ENCODE measurements around the gene DCUN1D1.

DCUN1D1 gene

DNA sequence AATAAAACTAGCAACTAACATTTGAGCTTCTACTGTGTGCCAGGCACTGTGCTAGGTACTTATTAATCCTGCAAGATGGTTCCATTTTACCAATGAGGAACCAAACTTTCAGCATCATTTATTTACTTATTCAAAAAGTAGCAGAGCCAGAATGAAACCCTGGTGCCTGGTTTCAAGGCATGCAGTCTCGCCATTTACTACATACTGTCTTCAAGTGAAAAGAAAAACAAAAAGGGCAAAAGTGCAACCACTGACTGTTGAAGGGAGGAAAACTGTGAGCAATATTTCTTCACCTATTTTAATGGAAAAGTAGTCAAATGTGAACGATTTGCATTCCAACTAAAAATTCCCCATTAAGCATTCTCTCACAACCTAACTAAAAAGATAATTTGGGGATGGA is 8.7 kb downstream of the DCUN1D1 start:
- DNase-seq: no peak

DNA sequence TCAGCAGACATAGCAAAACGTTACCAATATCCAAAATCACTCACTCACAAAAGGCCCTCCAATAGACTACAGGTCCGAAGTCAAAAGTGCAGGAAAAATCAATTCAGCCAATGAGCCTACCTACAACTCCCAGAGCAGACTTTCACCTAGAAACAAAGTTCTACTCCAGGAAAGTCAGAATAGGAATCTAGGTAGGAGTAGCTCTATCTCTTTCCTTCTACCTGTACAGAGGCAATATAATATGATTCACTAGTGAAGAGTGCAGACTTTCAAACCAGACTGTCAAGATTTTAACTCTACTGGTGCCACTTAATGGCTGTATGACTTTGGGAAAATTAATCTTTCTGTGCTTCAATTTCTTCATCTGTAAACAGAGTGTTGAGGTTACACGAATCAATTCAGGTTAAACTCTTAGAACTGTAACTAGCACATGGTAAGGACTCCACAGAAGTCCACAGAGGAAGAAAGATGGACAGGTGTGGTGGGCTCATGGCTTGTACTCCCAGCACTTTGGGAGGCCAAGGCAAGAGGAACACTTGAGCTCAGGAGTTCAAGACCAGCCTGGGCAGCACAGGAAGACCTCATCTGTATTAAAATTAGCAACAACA is 9.4 kb downstream of the DCUN1D1 start:
- DNase-seq: no peak

DNA sequence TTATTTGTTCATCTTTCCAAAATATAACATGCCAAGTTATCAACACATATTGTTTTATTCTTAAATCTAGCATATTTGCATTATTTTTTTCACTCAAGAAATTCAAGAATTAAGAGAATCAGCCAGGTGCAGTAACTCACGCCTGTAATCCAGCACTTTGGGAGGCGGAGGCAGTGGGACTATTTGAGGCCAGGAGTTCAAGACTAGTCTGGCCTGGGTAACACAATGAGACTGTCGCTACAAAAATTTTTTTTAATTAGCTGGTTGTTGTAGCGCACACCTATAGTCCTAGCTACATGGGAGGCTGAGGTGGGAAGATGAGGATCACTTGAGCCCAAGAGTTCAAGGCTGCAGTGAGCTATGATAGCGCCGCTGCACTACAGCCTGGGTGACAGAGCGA is 10.5 kb downstream of the DCUN1D1 start:
- no peak for DNase-seq

DNA sequence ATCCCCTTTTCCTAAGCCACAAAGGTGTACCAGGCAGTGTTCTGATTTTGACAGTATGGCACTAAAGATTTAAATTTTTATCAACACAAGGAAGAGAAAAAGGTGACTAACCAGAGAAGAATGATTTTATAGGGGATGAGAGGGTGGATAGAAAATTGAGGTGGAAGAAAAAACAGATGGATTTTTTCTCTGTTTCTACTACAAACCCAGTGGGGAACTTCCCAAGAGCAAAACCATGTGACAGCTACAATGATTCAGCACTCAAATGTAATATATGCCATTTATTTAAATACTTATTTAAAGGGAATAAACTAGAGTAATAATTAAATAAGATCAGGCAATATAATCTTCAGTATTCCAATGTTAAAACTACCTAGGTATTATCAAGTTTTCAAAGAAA is 11.1 kb downstream of the DCUN1D1 start:
- no peak for DNase-seq

DNA sequence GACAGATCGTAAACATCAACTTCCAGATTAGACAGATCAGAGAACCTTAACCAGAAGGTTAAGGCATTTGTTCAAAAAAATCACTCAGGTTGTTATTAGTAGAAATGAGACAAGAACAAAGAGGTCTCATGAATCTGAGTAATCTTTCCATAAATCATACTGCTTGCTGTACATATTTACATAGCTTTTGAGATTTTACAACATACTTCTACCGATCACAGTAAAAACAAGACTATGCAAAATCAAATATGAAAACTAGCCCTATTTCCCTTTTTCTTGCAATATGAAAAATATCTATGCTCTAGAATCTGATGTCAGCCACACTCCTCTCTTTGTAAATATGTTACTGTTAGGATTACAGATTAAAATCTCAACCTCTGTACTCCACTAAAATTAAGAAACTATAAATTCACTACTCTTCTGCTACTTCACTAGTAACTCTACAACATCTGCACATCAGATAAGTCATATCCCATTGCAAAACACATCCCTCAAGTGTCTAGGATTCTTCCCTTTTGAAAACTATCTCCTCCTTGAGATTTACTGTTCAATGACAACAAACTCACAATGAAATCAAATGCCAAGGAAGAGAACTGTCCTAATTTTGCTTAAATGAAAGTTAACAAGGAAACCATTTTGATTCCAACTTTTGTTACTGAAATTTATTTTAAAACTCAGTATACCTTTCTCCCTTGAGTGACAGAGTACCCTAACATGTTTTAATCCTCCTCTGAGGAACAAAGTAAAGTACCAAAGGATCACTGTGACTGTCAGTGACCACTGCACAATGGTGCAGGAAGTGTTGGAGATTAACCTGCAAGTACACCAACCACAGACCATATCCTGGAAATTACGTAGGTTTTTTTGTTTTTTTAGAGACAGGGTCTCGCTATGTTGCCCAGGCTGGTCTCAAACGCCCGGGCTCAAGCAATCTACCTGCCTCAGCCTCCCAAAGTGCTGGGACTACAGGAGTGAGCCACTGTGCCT is 12.8 kb downstream of the DCUN1D1 start:
- DNase-seq: no peak

DNA sequence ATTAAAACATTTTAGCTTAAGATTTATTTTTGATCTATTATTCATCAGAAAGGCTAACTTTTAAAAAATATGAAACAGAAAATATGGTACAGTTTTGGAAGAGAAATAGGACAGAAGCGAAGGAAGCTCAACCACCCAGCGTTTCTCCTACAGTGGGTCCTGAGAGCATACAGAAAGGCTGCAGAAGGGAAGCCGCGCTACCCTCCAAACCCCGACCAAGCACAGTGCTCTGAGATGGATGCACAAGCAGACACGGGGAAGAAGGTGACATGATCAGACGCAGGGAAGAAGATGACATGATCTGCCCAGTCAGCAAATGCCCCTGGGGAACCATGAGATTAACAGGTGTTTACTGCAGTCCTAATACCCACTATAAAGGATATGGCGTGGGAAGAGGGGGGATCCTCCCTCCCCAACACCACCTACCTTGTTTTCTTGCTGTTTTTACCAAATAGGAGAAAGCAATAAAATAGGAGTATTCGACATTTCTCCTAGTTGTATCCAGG is 14.4 kb downstream of the DCUN1D1 start:
- DNase-seq: no peak

DNA sequence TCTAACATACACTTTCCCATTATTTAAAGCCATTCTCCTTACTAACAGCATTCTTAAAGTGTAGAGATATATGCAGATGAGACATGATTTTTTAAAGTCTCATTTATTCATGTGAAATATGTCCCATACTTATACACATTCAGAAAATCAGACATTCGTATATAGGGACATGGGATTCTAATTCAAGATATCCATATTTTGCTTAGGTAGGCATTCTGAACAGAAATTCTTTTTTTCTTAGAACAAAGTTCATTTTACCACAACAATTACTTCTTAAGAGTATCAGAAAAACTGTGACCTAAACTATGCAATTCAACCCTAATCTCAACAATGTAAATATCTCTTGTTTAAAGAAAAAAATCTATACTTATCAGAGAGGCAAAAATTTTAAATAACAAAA is 16.2 kb downstream of the DCUN1D1 start:
- no peak for DNase-seq

DNA sequence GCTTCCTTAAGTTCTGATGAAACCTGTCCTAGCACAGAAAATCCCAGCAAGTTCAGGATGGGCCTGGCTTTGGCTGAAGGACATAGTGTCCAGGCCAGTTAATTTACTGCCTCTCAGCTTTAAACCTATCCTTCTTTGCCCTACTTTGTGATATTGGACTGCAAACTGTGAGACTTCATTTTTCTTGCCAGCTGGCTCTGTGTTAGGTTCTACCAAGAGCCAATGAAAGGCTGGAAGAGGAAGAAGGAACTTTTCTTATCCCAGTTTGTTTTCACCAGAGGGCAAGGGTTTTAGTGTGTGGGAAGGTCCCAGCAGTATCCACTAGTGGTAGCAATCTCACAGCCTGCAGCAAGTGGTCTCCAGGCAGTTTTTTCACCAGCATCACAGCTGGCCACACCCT is 18.2 kb downstream of the DCUN1D1 start:
- no peak for DNase-seq

DNA sequence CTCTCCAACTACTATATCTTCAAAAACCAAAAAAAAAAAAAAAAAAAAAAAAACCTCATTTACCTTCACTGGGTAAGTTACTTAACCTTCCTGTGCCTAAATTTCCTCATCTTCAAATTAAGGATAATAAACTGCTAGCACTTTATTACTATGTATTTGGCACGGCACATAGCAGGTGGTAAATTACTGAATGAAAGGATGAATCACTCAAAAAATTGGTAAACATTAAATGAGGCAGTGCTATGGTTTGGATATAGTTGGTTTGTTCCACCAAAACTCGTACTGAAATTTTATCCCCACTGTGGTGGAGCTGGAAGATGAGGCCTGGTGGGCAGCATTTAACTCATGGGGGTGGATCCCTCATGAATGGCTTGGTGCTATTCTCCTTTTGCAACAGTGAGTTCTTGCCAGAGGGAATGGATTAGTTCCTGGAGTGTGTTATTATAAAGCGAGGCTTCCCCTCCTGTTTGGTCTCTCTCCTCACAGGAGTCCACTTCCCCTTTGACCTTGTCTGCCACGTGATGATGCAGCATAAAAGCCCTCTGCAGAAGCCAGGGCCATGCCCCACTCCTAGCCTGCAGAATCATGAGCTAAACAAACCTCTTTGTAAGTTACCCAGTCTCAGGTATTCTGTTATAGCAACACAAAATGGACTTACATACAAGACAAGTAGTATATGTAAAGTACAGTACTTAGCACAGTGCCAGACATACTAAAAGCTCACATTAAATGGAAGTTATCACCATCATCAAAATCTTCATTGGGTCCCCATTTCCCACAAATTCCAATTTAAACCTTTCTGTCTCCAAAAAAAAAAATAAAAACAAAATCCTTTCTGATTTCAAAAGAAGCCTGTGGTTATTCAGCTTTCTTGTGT is 20.6 kb downstream of the DCUN1D1 start:
- DNase-seq: no peak

DNA sequence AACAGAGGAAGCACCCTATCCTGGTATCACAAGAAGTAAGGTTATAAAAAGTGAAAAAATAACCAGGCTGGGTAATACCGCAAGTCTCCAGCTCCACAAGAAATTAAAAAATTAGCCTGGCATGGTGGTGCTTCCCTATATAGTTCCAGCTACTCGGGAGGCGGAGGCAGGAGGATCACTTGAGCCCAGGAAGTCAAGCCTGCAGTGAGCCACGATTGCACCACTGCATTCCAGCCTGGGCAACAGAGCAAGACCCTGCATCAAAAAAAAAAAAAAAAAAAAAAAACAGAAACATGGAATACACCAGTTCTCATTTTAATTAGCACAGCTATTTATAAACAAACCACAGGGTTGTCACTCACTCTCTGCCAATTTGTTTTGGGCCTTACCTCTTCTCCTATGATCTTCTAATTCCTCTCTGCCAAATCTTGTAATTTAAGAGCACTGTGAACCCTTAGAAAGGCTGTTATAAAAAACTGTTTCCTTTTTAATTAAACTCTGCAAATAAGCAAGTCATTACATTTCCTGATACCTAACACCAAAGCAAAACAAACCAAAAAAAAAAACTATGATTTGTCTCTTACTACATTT is 22.6 kb downstream of the DCUN1D1 start:
- DNase-seq: no peak

DNA sequence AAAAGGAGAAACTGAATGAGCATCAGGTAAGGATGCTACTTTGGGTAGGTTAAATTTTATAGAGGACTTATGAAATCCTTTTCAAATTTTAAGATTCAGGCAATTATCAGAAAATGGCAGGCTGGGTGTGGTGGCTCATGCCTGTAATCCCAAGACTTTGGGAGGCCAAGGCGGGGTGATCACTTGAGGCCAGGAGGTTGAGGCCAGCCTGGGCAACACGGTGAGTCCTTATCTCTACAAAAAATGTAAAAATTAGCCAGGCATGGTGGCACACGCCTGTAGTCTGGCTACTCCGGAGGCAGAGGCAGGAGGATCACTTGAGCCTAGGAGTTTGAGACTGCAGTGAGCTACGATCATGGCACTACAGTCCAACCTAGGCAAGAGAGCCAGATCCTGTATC is 23.1 kb downstream of the DCUN1D1 start:
- no peak for DNase-seq

DNA sequence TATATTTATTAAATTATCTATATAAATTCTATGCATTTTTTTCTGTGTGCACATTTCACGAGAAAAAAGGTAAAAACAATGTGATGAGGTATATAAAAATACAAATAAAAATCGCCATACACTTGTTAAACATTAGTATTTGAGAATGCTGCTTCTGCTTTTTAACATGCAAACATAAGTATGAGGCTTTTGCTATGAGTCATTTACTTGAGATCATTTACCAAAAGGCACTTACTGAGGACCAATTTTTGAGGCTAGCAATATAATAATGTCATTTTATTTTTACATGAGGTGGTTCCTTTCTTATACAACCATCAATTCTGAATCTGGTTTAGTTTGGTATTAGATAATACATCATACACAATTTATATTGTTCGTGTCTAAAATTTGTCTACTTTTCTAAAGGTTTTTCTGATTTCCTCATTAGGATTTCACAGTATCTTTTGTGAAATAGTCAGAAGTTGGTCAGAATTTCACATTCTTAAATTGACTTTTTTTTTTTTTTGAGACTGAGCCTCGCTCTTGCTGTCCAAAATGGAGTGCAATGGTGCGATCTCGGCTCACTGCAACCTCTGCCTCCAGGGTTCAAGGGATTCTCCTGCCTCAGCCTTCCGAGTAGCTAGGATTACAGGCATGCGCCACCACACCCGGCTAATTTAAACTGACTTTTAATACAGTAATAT is 25.6 kb downstream of the DCUN1D1 start:
- no peak for DNase-seq

DNA sequence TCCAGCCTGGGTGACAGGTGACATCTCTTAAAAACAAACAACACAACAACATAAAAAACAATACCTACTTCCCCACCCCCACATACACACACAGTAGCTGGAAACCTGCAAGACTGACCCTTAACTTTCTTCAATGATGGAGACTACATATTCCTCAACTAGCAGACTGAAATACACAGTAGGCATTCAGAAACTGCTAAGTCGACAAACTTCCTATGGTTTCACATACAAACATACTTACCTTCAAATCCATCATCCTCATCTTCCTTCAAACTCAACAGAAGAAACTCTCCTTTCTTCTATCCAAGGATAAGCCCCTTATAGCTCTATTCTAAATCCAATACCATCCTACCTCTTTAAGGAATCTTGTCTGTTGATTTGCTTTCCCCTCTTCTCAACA is 30.6 kb downstream of the DCUN1D1 start:
- DNase-seq: no peak

DNA sequence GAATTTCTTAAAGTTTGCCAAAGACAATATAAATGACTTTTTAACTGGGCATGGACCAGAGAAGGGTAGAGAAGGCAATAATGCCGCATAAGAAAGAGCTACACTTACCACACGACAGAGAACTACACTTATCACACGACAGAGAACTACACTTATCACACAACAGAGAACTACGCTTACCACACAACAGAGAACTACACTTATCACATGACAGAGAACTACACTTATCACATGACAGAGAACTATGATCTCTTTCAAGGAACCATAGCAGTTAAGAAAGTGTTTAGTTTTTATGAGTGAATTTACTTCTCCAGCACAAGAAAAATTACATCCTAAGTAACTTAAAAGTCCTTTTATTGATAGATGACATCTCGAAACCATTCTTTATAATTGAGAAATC is 32.0 kb downstream of the DCUN1D1 start:
- no peak for DNase-seq

DNA sequence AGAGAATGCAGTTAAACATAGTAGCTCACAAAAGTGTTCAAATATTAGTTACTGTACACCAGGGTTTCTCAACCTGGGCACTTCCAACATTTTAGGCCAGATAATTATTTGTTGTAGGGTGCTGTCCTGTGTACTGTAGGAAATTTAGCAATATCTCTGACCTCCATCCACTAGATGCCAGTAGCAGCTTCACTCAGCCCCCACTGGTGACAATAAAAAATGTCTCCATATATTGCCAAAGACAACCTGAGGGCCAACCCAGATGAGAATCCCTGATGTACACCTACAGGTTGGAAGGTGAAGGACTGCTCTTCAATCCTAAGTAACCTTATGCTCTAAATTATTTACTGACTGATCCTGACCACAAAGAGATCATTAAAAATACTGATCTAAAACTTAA is 32.5 kb downstream of the DCUN1D1 start:
- no peak for DNase-seq

DNA sequence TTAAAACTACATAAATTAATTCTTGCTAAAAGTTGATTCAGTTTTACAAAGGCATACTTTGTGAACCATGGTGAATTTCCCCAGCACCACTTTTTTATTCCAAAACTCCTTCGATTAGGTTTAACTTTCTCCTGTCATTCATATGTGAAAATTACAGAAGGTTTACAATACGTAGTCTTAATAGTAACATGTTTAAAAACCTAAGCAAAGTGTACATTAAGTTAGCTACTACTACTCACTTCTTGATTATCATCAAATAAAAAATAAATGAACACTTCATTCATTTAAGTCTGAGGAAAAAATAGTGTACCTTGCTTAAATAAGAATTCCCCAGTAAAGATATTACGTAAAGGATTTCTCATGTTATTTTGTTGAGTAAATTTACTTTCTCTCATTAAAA is 38.6 kb downstream of the DCUN1D1 start:
- DNase-seq: no peak

DNA sequence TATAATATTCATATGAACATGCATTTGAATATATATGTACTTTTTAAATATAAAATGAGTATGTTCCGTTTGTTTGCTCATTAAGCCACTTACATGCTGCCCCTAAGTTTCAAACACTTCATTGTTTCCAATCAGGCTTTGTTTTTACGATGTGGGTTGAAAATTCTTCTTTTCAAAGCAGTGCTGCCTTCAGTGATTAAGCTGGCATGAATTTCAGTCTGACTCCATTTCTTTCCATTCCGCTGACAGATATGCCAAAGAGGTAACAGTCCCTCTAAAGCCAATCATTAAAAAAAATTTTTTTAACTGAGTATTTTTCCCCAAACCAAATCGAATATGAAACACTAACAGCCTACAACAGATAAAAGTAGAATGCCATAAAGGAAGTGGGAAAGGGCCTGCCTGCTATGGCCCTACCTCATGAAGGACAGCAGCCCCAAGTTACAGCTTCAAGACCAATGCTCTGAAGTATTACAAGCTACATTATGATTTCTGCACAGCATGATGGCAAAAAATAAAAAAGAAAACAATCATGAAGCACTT is 40.0 kb downstream of the DCUN1D1 start:
- no peak for DNase-seq

DNA sequence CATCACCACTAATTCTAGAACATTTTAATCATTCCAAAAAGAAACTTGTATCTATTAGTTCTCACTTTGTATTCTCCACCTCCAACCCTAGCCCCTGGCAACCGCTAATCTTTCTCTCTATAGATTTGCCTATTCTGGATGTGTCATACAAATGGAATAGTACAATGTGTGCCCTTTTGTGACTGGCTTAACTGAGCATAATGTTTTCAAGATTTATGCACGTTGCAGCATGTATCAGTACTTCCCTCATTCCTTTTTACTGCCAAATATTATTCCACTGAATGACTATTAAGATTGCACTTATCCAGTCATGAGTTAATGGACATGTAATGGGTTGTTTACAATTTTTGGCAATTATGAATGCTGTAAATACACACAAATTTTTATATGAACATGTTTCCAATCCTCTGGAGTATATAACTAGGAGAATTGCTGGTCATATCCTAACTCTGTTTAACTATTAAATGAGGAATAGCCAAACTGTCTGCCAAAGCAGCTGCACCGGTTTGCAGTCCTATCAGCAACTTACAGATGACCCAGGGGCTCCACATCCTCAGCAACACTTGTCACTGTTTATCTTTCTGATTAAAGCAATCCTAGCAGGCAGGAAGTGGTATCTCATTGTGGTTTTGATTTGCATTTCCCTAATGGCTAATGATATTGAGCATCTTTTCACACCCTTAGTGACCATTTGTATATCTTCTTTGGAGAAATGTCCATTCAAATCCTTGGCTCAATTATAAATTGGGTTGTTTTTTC is 42.9 kb downstream of the DCUN1D1 start:
- DNase-seq: no peak

DNA sequence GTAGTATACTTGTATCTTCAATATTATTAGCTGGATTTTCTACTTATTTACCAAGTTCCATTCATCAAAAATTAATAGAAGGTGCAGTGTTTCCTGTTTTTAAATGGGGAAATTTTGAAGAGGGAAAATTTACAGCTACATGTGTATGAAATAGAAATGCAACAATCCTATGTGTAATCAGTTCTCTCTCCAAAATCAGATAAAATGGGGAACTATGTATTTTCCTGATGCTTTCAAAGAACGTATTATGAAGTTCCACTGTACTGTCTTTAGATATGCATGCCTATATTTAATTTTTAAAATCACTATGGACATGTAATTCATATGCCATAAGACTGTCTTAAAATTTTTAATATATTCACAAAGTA is 43.4 kb downstream of the DCUN1D1 start:
- DNase-seq: no peak

DNA sequence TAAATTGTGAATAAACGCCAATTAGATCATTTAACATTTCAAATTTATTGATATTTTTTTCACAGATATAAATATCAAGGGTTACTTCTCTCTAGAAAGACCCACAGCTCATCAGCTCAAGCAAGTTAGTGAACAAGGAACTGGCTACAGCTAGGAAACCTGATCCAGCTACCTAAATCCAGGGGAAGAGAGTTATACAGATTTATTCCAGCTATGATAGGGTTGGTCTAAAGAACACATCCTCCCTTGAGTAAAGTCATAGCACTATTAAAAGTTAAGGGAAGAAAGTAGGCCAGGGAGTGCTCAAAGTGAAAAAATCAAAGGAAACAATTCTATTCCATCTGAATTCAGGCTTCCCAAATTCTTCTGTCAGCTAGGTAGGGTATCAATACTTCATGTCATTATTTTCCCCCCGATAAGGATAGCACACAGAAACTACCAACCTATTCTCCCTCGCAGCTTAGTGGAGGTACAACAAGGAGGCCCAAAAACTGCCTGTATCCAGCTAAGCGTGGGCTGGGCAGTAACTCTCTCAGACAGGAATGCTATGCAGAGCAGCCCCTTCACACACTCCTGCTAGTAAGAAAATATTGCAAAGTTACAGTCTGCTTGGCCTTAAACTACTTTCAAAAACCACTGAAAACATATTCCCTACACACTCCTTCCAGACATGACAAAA is 44.0 kb downstream of the DCUN1D1 start:
- no peak for DNase-seq

DNA sequence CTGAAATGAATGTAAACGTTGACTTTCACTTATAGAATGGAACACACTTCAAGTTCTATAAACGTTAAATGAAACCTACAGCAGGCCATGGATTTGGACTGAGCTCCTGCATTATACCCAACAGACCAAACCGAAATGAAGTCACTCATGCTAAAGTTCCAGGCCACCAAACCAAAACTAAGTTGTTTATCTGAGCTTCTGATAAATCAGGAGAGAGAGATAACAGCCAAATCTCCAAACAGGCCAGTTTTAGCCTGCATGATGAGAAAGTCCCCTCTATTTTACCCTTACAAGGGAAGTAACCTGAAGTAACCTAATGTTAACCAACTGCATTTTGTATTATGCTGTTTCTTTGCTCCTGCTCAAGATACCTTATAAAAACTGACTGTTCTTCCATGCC is 44.5 kb downstream of the DCUN1D1 start:
- DNase-seq: no peak

All from NCI-H1092 treated with DMSO at 0.1 percent for 48 hours (cell line).